PC-3 (cell line): Measurements from ENCODE around the gene CCR6.

Experiments used
- CTCF ChIP-seq: fragments of 300-600 bp; sonication (generic); conservative IDR thresholded peaks from 2 replicates; pipeline ENCODE4 v1.5.1; 2017; ENCODE audit warnings: antibody characterized with exemption, low read depth, mild to moderate bottlenecking, low read length
- EZH2phosphoT487 ChIP-seq: fragments of 300-600 bp; sonication (generic); IDR thresholded peaks from 2 replicates; pipeline ENCODE4 v1.6.1; 2018; ENCODE audit warnings: mild to moderate bottlenecking, antibody characterized with exemption, low read length, borderline replicate concordance

- TF ChIP-seq CTCF (no peak), EZH2phosphoT487 (no peak)
Measured at GRCh38 chr6:167139761-167140160, 16.9 kb downstream of the CCR6 start.
